Neuronal stem cell (in vitro differentiated cells): ENCODE data around the gene SYNGR3.
"Not testable (repeated sequence)": the region's sequence is repeated elsewhere in the genome, so short reads cannot be mapped to it uniquely, and the experiment has no call there.

Source experiments
- DNase-seq: peaks from one replicate; pipeline ENCODE4 v3.0.0-alpha.2; 2013; ENCODE audit warnings: low spot score
- H2AFZ ChIP-seq: one replicate; pipeline ENCODE4 v1.6.1; 2013; ENCODE audit warnings: mild to moderate bottlenecking, low read length, inconsistent platforms
- H2AK5ac ChIP-seq: 2 replicates; pipeline ENCODE4 v1.6.1; 2013; ENCODE audit warnings: low read depth, mild to moderate bottlenecking, inconsistent platforms, low read length, moderate library complexity, mixed read lengths
- H2BK120ac ChIP-seq: 2 replicates; pipeline ENCODE4 v1.6.1; 2013; ENCODE audit warnings: low read depth, mild to moderate bottlenecking, inconsistent platforms, low read length, moderate library complexity, mixed read lengths
- H2BK12ac ChIP-seq: one replicate; pipeline ENCODE4 v1.6.1; 2013; ENCODE audit warnings: low read length, inconsistent platforms
- H2BK15ac ChIP-seq: 2 replicates; pipeline ENCODE4 v1.6.1; 2013; ENCODE audit warnings: mild to moderate bottlenecking, low read length, inconsistent platforms, mixed read lengths
- H2BK5ac ChIP-seq: one replicate; pipeline ENCODE4 v1.6.1; 2013; ENCODE audit warnings: inconsistent platforms, mild to moderate bottlenecking, low read length, moderate library complexity
- H3K14ac ChIP-seq: one replicate; pipeline ENCODE4 v1.6.1; 2013; ENCODE audit warnings: low read length, inconsistent platforms
- H3K18ac ChIP-seq: 2 replicates; pipeline ENCODE4 v1.6.1; 2013; ENCODE audit warnings: low read length, inconsistent platforms
- H3K23ac ChIP-seq: 2 replicates; pipeline ENCODE4 v1.6.1; 2013; ENCODE audit warnings: low read depth, mild to moderate bottlenecking, mixed read lengths, low read length, inconsistent platforms; ENCODE audit not compliant: poor library complexity
- H3K27ac ChIP-seq: replicated peaks from 3 replicates; pipeline ENCODE4 v1.5.1; 2013; ENCODE audit warnings: low read length, inconsistent platforms
- H3K27me3 ChIP-seq, 3 experiments: 2 replicates each; pipeline ENCODE4 v1.6.1; 2013; ENCODE audit warnings: low read length in 3 of 3, mild to moderate bottlenecking in 2 of 3, inconsistent platforms in 1 of 3, low read depth in 1 of 3, mixed read lengths in 1 of 3, moderate library complexity in 1 of 3; ENCODE audit not compliant: control insufficient read depth in 3 of 3, insufficient read depth in 3 of 3
- H3K36me3 ChIP-seq, 2 donors: replicated peaks in 1 of 2; 2 replicates each; pipeline ENCODE4 v1.6.1; 2013; ENCODE audit warnings: low read length in 2 of 2; ENCODE audit not compliant: control insufficient read depth in 2 of 2, insufficient read depth in 2 of 2
- H3K4ac ChIP-seq: 2 replicates; pipeline ENCODE4 v1.6.1; 2013; ENCODE audit warnings: inconsistent platforms, mild to moderate bottlenecking, low read length, moderate library complexity
- H3K4me1 ChIP-seq, 2 donors: 1 replicate in 1 of 2; 2 replicates in 1 of 2; pipeline ENCODE4 v1.6.1; 2013; ENCODE audit warnings: low read length in 2 of 2, low read depth in 1 of 2; ENCODE audit not compliant: control insufficient read depth in 2 of 2, insufficient read depth in 1 of 2
- H3K4me2 ChIP-seq: one replicate; pipeline ENCODE4 v1.6.1; 2013; ENCODE audit warnings: mild to moderate bottlenecking, low read length, inconsistent platforms; ENCODE audit not compliant: insufficient read depth, poor library complexity, severe bottlenecking
- H3K4me3 ChIP-seq, 2 donors: 2 replicates each; pipeline ENCODE4 v1.5.1; 2013; ENCODE audit warnings: low read length in 2 of 2, mild to moderate bottlenecking in 2 of 2, inconsistent platforms in 1 of 2, moderate library complexity in 1 of 2
- H3K79me1 ChIP-seq: one replicate; pipeline ENCODE4 v1.6.1; 2013; ENCODE audit warnings: low read depth, mild to moderate bottlenecking, inconsistent platforms, low read length, moderate library complexity
- H3K9ac ChIP-seq: one replicate; pipeline ENCODE4 v1.6.1; 2013; ENCODE audit warnings: mild to moderate bottlenecking, low read depth, low read length, inconsistent platforms; ENCODE audit not compliant: poor library complexity
- H3K9me3 ChIP-seq, 2 donors: replicated peaks in 1 of 2; 2 replicates each; pipeline versions ENCODE3 to v1.6.1; 2013; ENCODE audit warnings: low read length in 2 of 2, mild to moderate bottlenecking in 2 of 2, inconsistent platforms in 1 of 2, low read depth in 1 of 2, mixed read lengths in 1 of 2, moderate library complexity in 1 of 2; ENCODE audit not compliant: control insufficient read depth in 2 of 2, insufficient read depth in 1 of 2
- H4K8ac ChIP-seq: one replicate; pipeline ENCODE4 v1.6.1; 2013; ENCODE audit warnings: low read depth, mild to moderate bottlenecking, inconsistent platforms, low read length, moderate library complexity
- H4K91ac ChIP-seq: one replicate; pipeline ENCODE4 v1.6.1; 2013; ENCODE audit warnings: low read length, low read depth, mild to moderate bottlenecking, inconsistent platforms; ENCODE audit not compliant: poor library complexity
- whole genome bisulfite sequencing, 2 donors: extraction: QIAGEN DNeasy Blood & Tissue Kit; methylation state at CpG; one replicate each; pipeline ENCODE4 v1.1.7; 2013; ENCODE audit warnings: missing lambda C conversion rate in 2 of 2, mixed read lengths in 1 of 2; ENCODE audit not compliant: insufficient read length in 2 of 2, insufficient replicate concordance in 1 of 2; ENCODE audit errors: extremely low coverage in 2 of 2; 5-methylcytosine and 5-hydroxymethylcytosine counted together

The SYNGR3 gene

DNA sequence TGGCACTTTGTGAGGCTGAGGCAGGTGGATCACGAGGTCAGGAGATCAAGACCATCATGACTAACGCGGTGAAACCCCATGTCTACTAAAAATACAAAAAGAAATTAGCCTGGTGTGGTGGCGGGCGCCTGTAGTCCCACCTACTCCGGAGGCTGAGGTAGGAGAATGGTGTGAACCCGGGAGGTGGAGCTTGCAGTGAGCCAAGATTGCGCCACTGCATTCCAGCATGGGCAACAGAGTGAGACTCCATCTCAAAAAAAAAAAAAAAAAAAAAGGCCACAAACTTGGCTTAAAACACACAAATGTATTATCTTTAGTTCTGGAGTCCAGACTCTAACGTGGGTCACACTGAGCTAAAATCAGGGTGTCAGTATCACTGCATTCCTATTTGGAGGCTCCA is 22.0 kb downstream of the SYNGR3 start:
- WGBS, 2 donors, result no CpG with 5 or more reads among the region's 9 CpGs

DNA sequence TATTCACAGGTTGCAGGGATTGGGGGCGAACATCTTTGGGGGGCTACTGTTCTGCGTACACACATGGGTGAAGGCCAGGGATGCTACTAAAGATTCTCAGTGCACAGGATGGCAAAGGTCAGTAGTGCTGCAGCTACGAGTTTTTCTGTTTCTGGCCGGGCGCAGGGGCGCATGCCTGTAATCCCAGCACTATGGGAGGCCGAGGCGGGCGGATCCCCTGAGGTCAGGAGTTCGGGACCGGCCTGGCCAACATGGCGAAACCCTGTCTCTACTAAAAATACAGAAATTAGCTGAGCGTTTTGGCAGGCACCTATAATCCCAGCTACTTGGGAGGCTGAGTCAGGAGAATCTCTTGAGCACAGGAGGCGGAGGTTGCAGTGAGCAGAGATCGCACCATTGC is 23.8 kb downstream of the SYNGR3 start:
- H3K79me1 ChIP-seq, result peaks cover 4% of the 10 kb centered on the region
- DNase-seq, result no peak
- no peak overlapping the region for H3K14ac ChIP-seq

More for the DNA sequence above, 22.0 kb downstream of the SYNGR3 start:
- H3K4me1 ChIP-seq, result peaks cover 17 to 22% of the 10 kb centered on the region in 2 donors
- H3K9me3 ChIP-seq, H3K23ac ChIP-seq, H3K9ac ChIP-seq, H3K14ac ChIP-seq, H2BK15ac ChIP-seq, H3K27ac ChIP-seq, H3K4ac ChIP-seq, H2BK12ac ChIP-seq, H3K27me3 ChIP-seq, H3K4me2 ChIP-seq, H2BK120ac ChIP-seq, H3K4me3 ChIP-seq, H2AFZ ChIP-seq, H3K18ac ChIP-seq, DNase-seq, H4K91ac ChIP-seq, H4K8ac ChIP-seq, H2BK5ac ChIP-seq, H2AK5ac ChIP-seq: not testable (repeated sequence)
- H3K36me3 ChIP-seq, result peaks cover 8 to 13% of the 10 kb centered on the region in 2 donors
- H3K79me1 ChIP-seq, result peaks cover 19% of the 10 kb centered on the region

DNA sequence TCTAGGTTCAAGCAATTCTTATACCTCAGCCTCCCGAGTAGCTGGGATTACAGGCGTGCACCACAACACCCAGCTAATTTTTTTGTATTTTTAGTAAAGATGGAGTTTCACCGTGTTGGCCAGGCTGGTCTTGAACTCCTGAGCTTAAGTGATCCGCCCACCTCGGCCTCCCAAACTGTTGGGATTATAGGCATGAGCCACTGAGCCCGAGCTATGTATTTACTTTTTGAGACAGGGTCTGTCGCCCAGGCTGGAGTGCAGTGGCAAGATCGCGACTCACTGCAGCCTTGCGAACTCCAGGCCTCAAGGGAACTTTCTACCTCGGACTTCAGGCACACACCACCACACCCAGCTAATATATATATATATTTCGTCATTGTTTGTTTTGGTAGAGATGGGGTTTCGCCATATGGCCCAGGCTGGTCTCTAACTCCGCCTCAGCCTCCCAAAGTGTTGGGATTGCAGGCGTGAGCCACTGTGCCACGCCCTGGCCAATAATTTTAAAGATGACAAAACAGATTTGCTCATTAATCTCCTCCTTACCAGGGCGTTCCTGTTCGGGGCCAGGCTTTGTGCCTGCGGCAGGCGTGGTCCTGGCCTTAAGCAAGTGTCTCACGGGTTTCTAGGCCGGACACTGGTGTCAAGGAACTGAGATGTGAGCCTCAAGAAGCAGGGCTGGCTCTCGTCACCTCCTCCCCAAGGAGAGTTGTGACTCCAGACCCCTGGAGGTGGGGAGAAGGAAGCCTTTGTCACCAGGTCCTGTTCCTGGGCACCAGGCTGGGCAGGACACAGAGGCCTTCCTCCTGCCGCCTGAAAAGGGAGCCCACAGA is 25.6 kb downstream of the SYNGR3 start:
- Histone ChIP-seq H2BK12ac (no peak overlapping the region), H4K91ac (no peak overlapping the region), H2BK120ac (no peak overlapping the region), H2AK5ac (peak overlapping the region; percentile 93), H3K4me1 (peaks cover 3 to 4% of the 10 kb centered on the region in 2 donors), H3K4me2 (no peak overlapping the region), H3K36me3 (no peaks in the 10 kb centered on the region), H3K4me3 (no peak overlapping the region), H3K27ac (no peak overlapping the region), H4K8ac (no peak overlapping the region), H3K79me1 (peaks cover 2% of the 10 kb centered on the region), H3K23ac (peak overlapping the region; percentile 73), H3K9me3 (no peaks in the 10 kb centered on the region), H2BK5ac (no peak overlapping the region), H3K18ac (peak overlapping the region; percentile 48), H2BK15ac (peak overlapping the region; percentile 58), H3K27me3 (peaks cover 15 to 23% (median 21%) of the 10 kb centered on the region in 3 experiments), H3K14ac (no peak overlapping the region), H2AFZ (no peak overlapping the region), H3K9ac (no peak overlapping the region), H3K4ac (no peak overlapping the region)
- no peak for DNase-seq
- no CpG with 5 or more reads among the region's 24 CpGs for WGBS, 2 donors

More for the DNA sequence above, 23.8 kb downstream of the SYNGR3 start:
- H2BK120ac ChIP-seq, result no peak overlapping the region
- no peak overlapping the region for H3K27ac ChIP-seq
- H2BK5ac ChIP-seq, result no peak overlapping the region
- no peak overlapping the region for H2BK12ac ChIP-seq
- H3K18ac ChIP-seq, result no peak overlapping the region
- no peaks in the 10 kb centered on the region for H3K9me3 ChIP-seq
- WGBS, 2 donors, result no CpG with 5 or more reads among the region's 15 CpGs
- no peak overlapping the region for H3K23ac ChIP-seq
- H2AFZ ChIP-seq, result no peak overlapping the region
- H4K8ac ChIP-seq, result no peak overlapping the region
- H3K4me3 ChIP-seq, result no peak overlapping the region
- H4K91ac ChIP-seq, result no peak overlapping the region
- H2BK15ac ChIP-seq, result no peak overlapping the region
- no peak overlapping the region for H2AK5ac ChIP-seq
- peaks cover 0 to 6% (median 4%) of the 10 kb centered on the region in 3 experiments for H3K27me3 ChIP-seq
- H3K4me1 ChIP-seq, result peaks cover 9 to 12% of the 10 kb centered on the region in 2 donors
- H3K4ac ChIP-seq, result no peak overlapping the region
- H3K4me2 ChIP-seq, result no peak overlapping the region
- no peak overlapping the region for H3K9ac ChIP-seq
- H3K36me3 ChIP-seq, result no peaks in the 10 kb centered on the region

DNA sequence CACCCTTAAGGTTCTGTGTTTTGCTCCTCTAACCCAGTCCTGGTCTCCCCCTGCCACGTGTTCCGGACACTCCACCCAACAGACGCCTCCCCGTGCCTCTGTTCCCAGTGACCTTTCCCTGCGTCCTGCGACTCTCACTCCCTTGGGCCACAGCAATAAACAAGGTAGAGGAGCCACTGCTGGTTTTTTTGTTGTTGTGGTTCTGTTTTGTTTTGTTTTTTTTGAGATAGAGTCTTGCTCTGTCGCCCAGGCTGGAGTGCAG is 26.1 kb downstream of the SYNGR3 start:
- Histone ChIP-seq H3K36me3 (no peaks in the 10 kb centered on the region), H2BK12ac (no peak overlapping the region)

More for the DNA sequence above, 26.1 kb downstream of the SYNGR3 start:
- H3K9me3 ChIP-seq, result no peaks in the 10 kb centered on the region
- no peak overlapping the region for H2AFZ ChIP-seq
- peaks cover 19 to 28% (median 26%) of the 10 kb centered on the region in 3 experiments for H3K27me3 ChIP-seq
- no peak overlapping the region for H4K91ac ChIP-seq
- no peak overlapping the region for H2BK5ac ChIP-seq
- no peak overlapping the region for H3K27ac ChIP-seq
- H3K23ac ChIP-seq, result peak overlapping the region; percentile 73
- peak overlapping the region; percentile 93 for H2AK5ac ChIP-seq
- H3K79me1 ChIP-seq, result no peaks in the 10 kb centered on the region
- H3K18ac ChIP-seq, result peak overlapping the region; percentile 48
- H3K4me2 ChIP-seq, result no peak overlapping the region
- H3K4ac ChIP-seq, result no peak overlapping the region
- H2BK15ac ChIP-seq, result peak overlapping the region; percentile 58
- H3K4me3 ChIP-seq, result no peak overlapping the region
- WGBS, 2 donors, result no CpG with 5 or more reads among the region's 7 CpGs
- H3K4me1 ChIP-seq, result peaks cover 2 to 4% of the 10 kb centered on the region in 2 donors
- no peak overlapping the region for H2BK120ac ChIP-seq
- no peak for DNase-seq
- H3K9ac ChIP-seq, result no peak overlapping the region
- H3K14ac ChIP-seq, result peak overlapping the region; percentile 44
- H4K8ac ChIP-seq, result no peak overlapping the region
